Testis (tissue), 2 donors: ENCODE results near the gene MPPED1.

Experiments
- CTCF ChIP-seq, 3 experiments: fragments of 450-650 bp in 2 of 3; fragments of 200-600 bp in 1 of 3; sonication (generic) in 1 of 3; IDR thresholded peaks; one replicate each; pipeline ENCODE4 v1.5.1; 2016 to 2019; ENCODE audit warnings: antibody characterized with exemption in 3 of 3, mild to moderate bottlenecking in 2 of 3, moderate library complexity in 1 of 3
- POLR2A ChIP-seq: fragments of 450-650 bp; IDR thresholded peaks from one replicate; pipeline ENCODE4 v1.6.1; 2017; ENCODE audit warnings: antibody characterized with exemption, mild to moderate bottlenecking, moderate library complexity

- TF ChIP-seq CTCF (IDR thresholded peaks at IDR 0.05): no peak
- TF ChIP-seq POLR2A: no peak
These were observed 118.8 kb downstream of the MPPED1 start for GRCh38 chr22:43530349-43531201.
